KMS-11 (cell line): Measurements from ENCODE around the gene FOXR1.

Experiments
- H2AFZ ChIP-seq: fragments of 200-600 bp; sonication (generic); 2 replicates; pipeline ENCODE4 v1.6.1; 2016; ENCODE audit warnings: antibody characterized with exemption, mixed run types, low read depth
- H3K27ac ChIP-seq: fragments of 200-600 bp; sonication (generic); 2 replicates; pipeline ENCODE4 v1.6.1; 2016; ENCODE audit warnings: mild to moderate bottlenecking, mixed run types
- H3K27me3 ChIP-seq: fragments of 200-600 bp; sonication (generic); 2 replicates; pipeline ENCODE4 v1.6.1; 2017; ENCODE audit warnings: mild to moderate bottlenecking, low read depth, mixed run types, moderate library complexity; ENCODE audit not compliant: insufficient read depth
- H3K36me3 ChIP-seq: fragments of 200-600 bp; sonication (generic); 2 replicates; pipeline ENCODE4 v1.6.1; 2017; ENCODE audit warnings: mild to moderate bottlenecking, mixed run types; ENCODE audit not compliant: insufficient read depth
- H3K4me1 ChIP-seq: fragments of 200-600 bp; sonication (generic); 2 replicates; pipeline ENCODE4 v1.6.1; 2016; ENCODE audit warnings: mild to moderate bottlenecking, low read depth, mixed run types; ENCODE audit not compliant: poor library complexity, severe bottlenecking
- H3K4me2 ChIP-seq: fragments of 200-600 bp; sonication (generic); 2 replicates; pipeline ENCODE4 v1.7.0; 2016; ENCODE audit warnings: mild to moderate bottlenecking, mixed run types
- H3K4me3 ChIP-seq: fragments of 200-600 bp; sonication (generic); IDR thresholded peaks from 2 replicates; pipeline ENCODE4 v1.6.1; 2017; ENCODE audit warnings: low read depth, low read length, mixed read lengths; ENCODE audit not compliant: insufficient read depth
- H3K79me2 ChIP-seq: fragments of 200-600 bp; sonication (generic); 2 replicates; pipeline ENCODE4 v1.6.1; 2016; ENCODE audit warnings: low read depth, mixed run types; ENCODE audit not compliant: insufficient read depth
- H3K9ac ChIP-seq: fragments of 200-600 bp; sonication (generic); 2 replicates; pipeline ENCODE4 v1.6.1; 2016; ENCODE audit warnings: mild to moderate bottlenecking, mixed run types
- H4K20me1 ChIP-seq: fragments of 200-600 bp; sonication (generic); 2 replicates; pipeline ENCODE4 v1.6.1; 2016; ENCODE audit warnings: mild to moderate bottlenecking, mixed run types; ENCODE audit not compliant: insufficient read depth
- CTCF ChIP-seq: fragments of 200-600 bp; sonication (generic); conservative IDR thresholded peaks from 2 replicates; pipeline ENCODE4 v1.6.1; 2017; ENCODE audit warnings: low read depth, mild to moderate bottlenecking, antibody characterized with exemption, low read length, moderate library complexity, mixed read lengths

FOXR1 gene

DNA sequence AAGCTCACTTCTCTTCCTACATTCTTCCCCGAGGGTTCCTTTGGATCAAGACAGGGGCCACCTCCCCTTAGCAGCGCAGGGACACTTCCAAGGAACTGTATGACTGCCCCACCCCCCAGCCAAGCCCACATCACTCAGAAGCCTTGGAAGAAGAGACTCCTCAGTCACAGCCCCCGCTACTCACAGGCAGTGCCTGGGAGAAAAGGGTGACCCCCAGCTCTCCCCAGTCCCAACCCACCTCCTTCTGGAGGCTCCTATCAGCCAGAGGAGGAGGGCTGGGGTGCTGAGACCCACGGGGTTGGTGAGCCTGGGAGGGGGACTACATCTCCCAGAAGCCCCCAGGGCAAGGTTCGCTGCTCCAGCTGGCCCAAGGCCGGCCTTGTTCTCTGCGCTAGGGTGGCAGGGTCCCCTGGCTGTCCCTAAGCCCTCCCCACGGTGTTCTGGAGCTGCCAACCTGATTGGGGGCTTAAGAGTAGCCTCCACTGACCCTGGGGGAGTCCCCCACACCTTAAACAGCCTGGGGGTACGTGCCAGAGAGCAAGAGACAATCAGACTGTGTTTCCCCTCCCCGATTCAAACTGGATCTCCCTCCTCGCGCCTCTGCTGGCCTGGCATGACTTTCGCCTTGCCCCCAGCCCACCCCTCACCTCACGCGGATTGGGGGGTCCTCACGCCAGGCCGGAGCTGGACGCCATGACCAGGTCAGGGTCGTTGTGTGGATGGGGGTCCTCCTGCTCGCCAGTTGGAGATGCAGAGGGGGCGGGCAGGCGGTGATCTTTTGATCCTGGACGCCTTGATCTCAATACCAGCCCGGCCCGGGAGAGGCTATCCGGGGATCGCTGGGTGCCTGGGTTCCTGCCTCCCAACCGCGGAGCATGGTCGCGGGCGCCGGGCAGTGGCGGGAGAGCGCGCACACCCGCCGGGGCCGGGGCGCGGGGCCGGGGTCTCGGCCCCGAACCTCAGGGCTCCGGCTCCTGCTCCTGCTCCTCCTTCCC lies 46.7 kb upstream of the FOXR1 start:
- H3K27ac ChIP-seq = no peak overlapping the region; the same call in 1 of the 2 replicates
- H3K9ac ChIP-seq = peak overlapping the region; percentile 37; the same call in 1 of the 2 replicates
- H3K4me3 ChIP-seq = no peak overlapping the region
- peaks cover 22% of the 10 kb centered on the region for H3K4me1 ChIP-seq
- H3K4me2 ChIP-seq = peak overlapping the region; percentile 78
- H3K36me3 ChIP-seq = no peaks in the 10 kb centered on the region
- H3K27me3 ChIP-seq = no peaks in the 10 kb centered on the region
- H2AFZ ChIP-seq = peak overlapping the region; percentile 59; the same call in 1 of the 2 replicates
- H3K79me2 ChIP-seq = no peaks in the 10 kb centered on the region
- no peaks in the 10 kb centered on the region for H4K20me1 ChIP-seq
- no peak for TF ChIP-seq CTCF

DNA sequence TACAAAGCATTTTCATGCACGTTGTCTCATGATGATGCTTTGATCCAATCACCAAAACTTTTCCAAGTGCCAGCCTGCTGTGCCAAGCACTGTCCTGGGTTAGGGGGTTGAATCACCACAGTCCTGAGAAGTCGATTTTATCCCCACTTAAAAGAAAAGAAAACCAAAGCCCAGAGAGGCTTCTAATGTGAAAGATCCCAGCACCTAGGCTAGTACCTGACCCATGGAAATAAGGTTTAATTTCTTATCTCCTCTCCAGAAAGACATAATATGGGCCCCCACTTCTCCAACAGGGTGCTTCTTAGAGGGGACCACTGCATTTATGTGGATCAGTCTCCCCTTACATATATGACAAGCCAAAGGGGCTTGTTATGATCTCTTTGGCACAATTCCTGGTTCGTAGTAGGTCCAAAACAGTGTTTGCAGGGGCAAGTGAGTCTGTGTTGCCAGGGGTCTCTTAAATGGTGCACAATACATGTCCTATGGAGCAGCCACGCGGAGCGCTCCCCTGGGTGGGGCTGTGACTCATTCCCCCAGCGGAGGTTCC lies 43.9 kb upstream of the FOXR1 start:
- no peak overlapping the region; the same call in 1 of the 2 replicates for H3K27ac ChIP-seq
- no peak overlapping the region for H3K4me3 ChIP-seq
- peak overlapping the region; percentile 94; the same call in 1 of the 2 replicates for H2AFZ ChIP-seq
- no peaks in the 10 kb centered on the region for H3K79me2 ChIP-seq
- peaks cover 22% of the 10 kb centered on the region for H3K4me1 ChIP-seq
- H3K9ac ChIP-seq = no peak overlapping the region
- H3K27me3 ChIP-seq = no peaks in the 10 kb centered on the region
- no peaks in the 10 kb centered on the region for H4K20me1 ChIP-seq
- no peak for TF ChIP-seq CTCF
- peak overlapping the region; percentile 63 for H3K4me2 ChIP-seq
- H3K36me3 ChIP-seq = no peaks in the 10 kb centered on the region

GRCh38 chr11:118928101-118928869 lies 43.3 kb upstream of the FOXR1 start:
- Histone ChIP-seq H3K4me2 (peak overlapping the region; percentile 63), H3K36me3 (no peaks in the 10 kb centered on the region), H3K27ac (peak overlapping the region; percentile 59; the same call in 1 of the 2 replicates), H2AFZ (peak overlapping the region; percentile 94), H3K27me3 (no peaks in the 10 kb centered on the region), H3K9ac (peak overlapping the region; percentile 37; the same call in 1 of the 2 replicates), H3K4me1 (peaks cover 27% of the 10 kb centered on the region), H4K20me1 (no peaks in the 10 kb centered on the region), H3K79me2 (no peaks in the 10 kb centered on the region), H3K4me3 (no peak overlapping the region)
- TF ChIP-seq CTCF = peak; percentile 72

- H3K4me1 ChIP-seq = peaks cover 27% of the 10 kb centered on the region
These were observed 42.6 kb upstream of the FOXR1 start for GRCh38 chr11:118928870-118929500.

More at GRCh38 chr11:118928870-118929500, 42.6 kb upstream of the FOXR1 start:
- Histone ChIP-seq H3K9ac (no peak overlapping the region; the same call in 1 of the 2 replicates), H3K27me3 (no peaks in the 10 kb centered on the region), H2AFZ (peak overlapping the region; percentile 94), H3K79me2 (no peaks in the 10 kb centered on the region), H3K4me3 (no peak overlapping the region), H3K27ac (no peak overlapping the region), H3K4me2 (peak overlapping the region; percentile 63), H3K36me3 (no peaks in the 10 kb centered on the region), H4K20me1 (no peaks in the 10 kb centered on the region)
- TF ChIP-seq CTCF = no peak
